ENCODE data around the gene TRIM27. TPM values are rescaled to one million over a fixed set of nuclear protein-coding genes. Genes with fewer than 3 reads are reported as not detected.

The TRIM27 gene
- total RNA-seq (2013; cell fraction: nucleolus; rRNA removed) = 133 and 137 TPM in 2 replicates
- total RNA-seq (2014; rRNA removed) (68.8 and 72.2 TPM in 2 replicates), total RNA-seq (2014; rRNA removed; fragmentation: Illumina TruSeq; extraction: Trizol) (60.2 and 63.7 TPM in 2 replicates), total RNA-seq (2021) (53.6 and 55.6 TPM in 2 replicates), polyA plus RNA-seq (2011; rRNA removed) (66.3 and 74.7 TPM in 2 replicates), polyA plus RNA-seq (2014; fragmentation: Illumina TruSeq; extraction: Trizol) (47.5 and 52.6 TPM in 2 replicates), polyA plus RNA-seq (2014; fragmentation: Nextera tagmentation; extraction: Ambion mirVana) (10 to 100 TPM; 18.5 to 27.9 TPM), polyA plus RNA-seq (2014; rRNA removed) (51.4 and 56.9 TPM in 2 replicates), polyA plus RNA-seq (2016; fragmentation: Nextera tagmentation; extraction: Ambion mirVana) (10 to 100 TPM; 59.1 to 63.8 TPM), polyA minus RNA-seq (2011; rRNA and poly(A)+ RNA removed) (81.9 and 93.1 TPM in 2 replicates), Bru-seq, nascent RNA (percentile 81 among the genes with signal in this experiment), BruChase-seq, experiment 1, labeled RNA remaining after a 6-hour chase (percentile 86 among the genes with signal in this experiment), BruChase-seq, experiment 2, labeled RNA remaining after a 2-hour chase (percentile 91 among the genes with signal in this experiment)
- polyA plus RNA-seq (2011; ENCODE audit: low read depth) = 27.2 TPM
- polyA plus RNA-seq (2011; cell fraction: cytosol; rRNA removed) = 58.3 and 67.5 TPM in 2 replicates
- 82.3 and 106 TPM in 2 replicates for polyA plus RNA-seq (2011; cell fraction: nucleus; rRNA removed)
- 24.9 and 32.2 TPM in 2 replicates for polyA plus RNA-seq (2012)
- polyA minus RNA-seq (2011; cell fraction: cytosol; rRNA and poly(A)+ RNA removed) = 19.5 and 34.5 TPM in 2 replicates
- 40.5 and 72.7 TPM in 2 replicates for polyA minus RNA-seq (2011; cell fraction: nucleus; rRNA and poly(A)+ RNA removed)
- long read RNA-seq, experiment 1, transcript TRIM27-202 (8 exons, 2,967 nt) = major isoform, 61 of 74 reads
- long read RNA-seq, experiment 1, partial matches to known transcripts = 5 of 74 reads
- long read RNA-seq, experiment 1, other reads (novel, unspliced or antisense) = 8 of 74 reads
- long read RNA-seq, experiment 2, transcript TRIM27-202 (8 exons, 2,967 nt) = major isoform, 20 of 34 reads
- long read RNA-seq, experiment 2, partial matches to known transcripts = 6 of 34 reads
- long read RNA-seq, experiment 2, other reads (novel, unspliced or antisense) = 8 of 34 reads

- TSS peak; percentile 61 for BruUV-seq (replicated peaks)
- Histone ChIP-seq H3K27ac (ENCODE audit: control insufficient read depth, insufficient read depth) (peak within 1 kb of the TSS; percentile 94), H3K4me1 (ENCODE audit: control insufficient read depth, insufficient read depth, low read length) (peaks cover 17% of the 10 kb centered on the region), H3K9me3 (replicated peaks; ENCODE audit: control insufficient read depth, insufficient read depth, low read length) (no peaks in the 10 kb centered on the region), H2AFZ (ENCODE audit: control insufficient read depth, low read depth, low read length) (peak within 1 kb of the TSS; percentile 91), H3K4me3 (peak within 1 kb of the TSS; percentile 87), H3K36me3 (ENCODE audit: control insufficient read depth in 2 of 2, insufficient read depth in 2 of 2, low read length in 1 of 2) (peaks cover 9 to 17% of the 10 kb centered on the region in 2 experiments), H3K4me2 (ENCODE audit: control insufficient read depth, insufficient read depth) (peak within 1 kb of the TSS; percentile 91), H4K20me1 (ENCODE audit: control insufficient read depth, insufficient read depth) (no peaks in the 10 kb centered on the region), H3K79me2 (ENCODE audit: control insufficient read depth, insufficient read depth, low read length) (peaks cover 46% of the 10 kb centered on the region), H3K9ac (ENCODE audit: control insufficient read depth, insufficient read depth, low read length) (peak within 1 kb of the TSS; percentile 85), H3K27me3 (replicated peaks in 1 of 2; ENCODE audit: control insufficient read depth in 2 of 2, insufficient read depth in 2 of 2, low read length in 1 of 2) (no peaks in the 10 kb centered on the region)
- RAD21 ChIA-PET (ENCODE audit: unreplicated experiment) = interaction anchor here (0.7 to 1.8 kb wide), 7 partner anchors 12 to 221 kb away, joined by 3 to 12 read pairs (median 5); no protein-coding TSS in a partner anchor
- in situ Hi-C loops (cut with MboI) = no loop called here
- CTCF ChIA-PET = interaction anchor here (0.8 to 3.5 kb wide), 4 partner anchors 17 to 86 kb away, joined by 3 to 18 read pairs (median 5); no protein-coding TSS in a partner anchor
- FAIRE-seq (peak; percentile 49), DNase-seq (ENCODE audit: low read depth, low spot score) (peak; percentile 34), ATAC-seq (peak; percentile 93)
- under 1% methylated on average over 89 of the region's 89 CpGs for WGBS (ENCODE audit: insufficient coverage, insufficient replicate concordance, low lambda C conversion rate, missing lambda C conversion rate)
- intact Hi-C loops (cut with micrococcal nuclease; ENCODE audit: unreplicated experiment) = loop anchor here (2.0 kb wide), 2 partner anchors 17 to 27 kb away; no protein-coding TSS in a partner anchor
- POLR2A ChIA-PET = interaction anchor here (0.8 to 3.2 kb wide), 7 partner anchors 10 to 194 kb away, joined by 3 to 33 read pairs (median 5); no protein-coding TSS in a partner anchor
- SMC1A ChIA-PET (ENCODE audit: uncharacterized antibody, unreplicated experiment) = interaction anchor here (0.9 to 1.7 kb wide), 7 partner anchors 9 to 86 kb away, joined by 3 to 9 read pairs (median 3); no protein-coding TSS in a partner anchor
- TF ChIP-seq POLR2A (IDR thresholded peaks at IDR 0.05; ENCODE audit: low read depth, low read length) = peak; percentile 88
- TF ChIP-seq FOXM1 (IDR thresholded peaks at IDR 0.05; ENCODE audit: low read depth, low read length) = no peak
- peak; percentile 39 for TF ChIP-seq NKRF (conservative IDR thresholded peaks at IDR 0.05)
- TF ChIP-seq REST (IDR thresholded peaks at IDR 0.05; ENCODE audit: low read depth, low read length) = 0 out of 2 replicates have a peak, but pooled peaks have one; percentile 13
- TF ChIP-seq GATAD2B (conservative IDR thresholded peaks at IDR 0.05; ENCODE audit: low read depth) = 0 out of 2 replicates have a peak, but pooled peaks have one; percentile 37
- 0 out of 2 replicates have a peak, but pooled peaks have one; percentile 10 for TF ChIP-seq TCF3 (IDR thresholded peaks at IDR 0.05; ENCODE audit: borderline replicate concordance, insufficient read depth, low read depth, low read length)
- TF ChIP-seq NFYB (IDR thresholded peaks at IDR 0.05; ENCODE audit: insufficient read depth, low read depth, low read length) = peak; percentile 57; the same call in 1 of the 2 replicates
- TF ChIP-seq KDM1A (IDR thresholded peaks at IDR 0.05; ENCODE audit: borderline replicate concordance) = no peak
- TF ChIP-seq MYC (IDR thresholded peaks at IDR 0.05; ENCODE audit: insufficient read depth, insufficient read length, insufficient replicate concordance, low read length, severe bottlenecking) = peak; percentile 44
- TF ChIP-seq CBX3 (IDR thresholded peaks at IDR 0.05; ENCODE audit: borderline replicate concordance, low read depth) = no peak
- TF ChIP-seq TAF1 (IDR thresholded peaks at IDR 0.05; ENCODE audit: borderline replicate concordance, low read depth, low read length) = peak; percentile 81
- TF ChIP-seq IKZF2 (IDR thresholded peaks at IDR 0.05) = peak; percentile 35 to 46; a peak in 1 of 4 replicates
Observed at GRCh38 chr6:28923318-28924102, at the start of gene TRIM27. TRIM27 (minus strand) TSS chr6:28923985; CDS start chr6:28923632, 353 bp downstream.
